C4-2B (cell line): Measurements from ENCODE around the gene CDRT4.
"Not testable (repeated sequence)": the region's sequence is repeated elsewhere in the genome, so short reads cannot be mapped to it uniquely, and the experiment has no call there.

ENCODE experiments used
- H3K27ac ChIP-seq: fragments of 450-650 bp; 2 replicates; pipeline ENCODE4 v1.5.1; 2017
- ZFX ChIP-seq: fragments of 450-650 bp; IDR thresholded peaks from 2 replicates; pipeline ENCODE4 v1.6.1; 2017
- TF ChIP-seq, protein P1 (sequence below): fragments of 450-650 bp; conservative IDR thresholded peaks from 2 replicates; pipeline ENCODE4 v1.5.1; 2017; ENCODE audit warnings: mild to moderate bottlenecking

CDRT4 gene

DNA sequence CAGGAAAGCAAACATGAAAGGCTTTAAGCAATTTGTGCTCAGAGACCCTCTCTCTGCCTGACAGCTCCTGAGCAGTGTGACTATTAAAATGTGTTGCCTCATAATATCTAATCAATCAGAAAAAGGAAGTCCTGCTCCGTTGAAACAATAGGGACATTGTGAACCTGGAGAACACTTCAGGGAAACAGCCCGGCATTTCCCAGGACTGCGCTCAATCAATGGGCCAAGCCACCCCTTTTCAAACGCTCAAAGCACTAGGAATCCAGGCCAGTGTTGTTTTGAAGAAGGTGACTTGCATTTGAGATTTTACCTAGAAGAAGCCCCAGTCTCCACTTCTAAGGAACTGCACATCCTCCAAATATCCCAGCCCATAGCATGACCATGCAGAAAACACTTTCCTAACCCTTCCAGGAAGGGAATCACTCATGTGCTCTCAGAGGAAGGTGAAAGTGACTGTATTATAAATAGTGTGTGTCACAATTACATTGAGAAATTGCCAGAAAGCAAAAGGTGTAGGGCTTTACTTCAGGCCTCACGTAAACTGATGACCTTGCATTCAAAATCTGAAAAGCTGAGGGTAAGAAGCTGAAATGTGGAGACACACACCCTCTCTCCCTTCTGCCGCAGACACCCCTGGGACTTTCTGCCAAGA, 19.4 kb downstream of the CDRT4 start:
- TF ChIP-seq, protein P1, sequence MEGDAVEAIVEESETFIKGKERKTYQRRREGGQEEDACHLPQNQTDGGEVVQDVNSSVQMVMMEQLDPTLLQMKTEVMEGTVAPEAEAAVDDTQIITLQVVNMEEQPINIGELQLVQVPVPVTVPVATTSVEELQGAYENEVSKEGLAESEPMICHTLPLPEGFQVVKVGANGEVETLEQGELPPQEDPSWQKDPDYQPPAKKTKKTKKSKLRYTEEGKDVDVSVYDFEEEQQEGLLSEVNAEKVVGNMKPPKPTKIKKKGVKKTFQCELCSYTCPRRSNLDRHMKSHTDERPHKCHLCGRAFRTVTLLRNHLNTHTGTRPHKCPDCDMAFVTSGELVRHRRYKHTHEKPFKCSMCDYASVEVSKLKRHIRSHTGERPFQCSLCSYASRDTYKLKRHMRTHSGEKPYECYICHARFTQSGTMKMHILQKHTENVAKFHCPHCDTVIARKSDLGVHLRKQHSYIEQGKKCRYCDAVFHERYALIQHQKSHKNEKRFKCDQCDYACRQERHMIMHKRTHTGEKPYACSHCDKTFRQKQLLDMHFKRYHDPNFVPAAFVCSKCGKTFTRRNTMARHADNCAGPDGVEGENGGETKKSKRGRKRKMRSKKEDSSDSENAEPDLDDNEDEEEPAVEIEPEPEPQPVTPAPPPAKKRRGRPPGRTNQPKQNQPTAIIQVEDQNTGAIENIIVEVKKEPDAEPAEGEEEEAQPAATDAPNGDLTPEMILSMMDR = no peak
- no peak overlapping the region for H3K27ac ChIP-seq

DNA sequence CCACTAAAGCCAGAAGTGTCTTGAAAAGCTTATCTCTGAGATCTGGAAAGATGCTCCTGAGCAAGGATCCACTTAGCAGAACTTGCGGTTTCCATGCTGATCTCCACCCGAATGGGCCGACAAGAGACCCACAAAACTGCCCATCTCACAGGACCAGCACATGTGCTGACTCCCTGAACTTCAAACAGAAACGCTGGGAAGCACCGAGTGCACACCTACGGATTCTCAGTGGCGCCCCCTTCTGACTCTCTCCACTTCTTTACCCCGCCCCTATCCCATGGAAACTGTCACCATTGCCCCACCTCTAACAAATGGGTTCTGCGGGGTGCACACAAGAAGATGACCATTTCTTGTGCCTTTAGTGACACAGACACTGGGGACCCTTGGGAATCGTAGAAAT, 21.4 kb downstream of the CDRT4 start:
- no peak for TF ChIP-seq ZFX
- TF ChIP-seq, protein P1 = peak; percentile 18
- no peak overlapping the region for H3K27ac ChIP-seq

DNA sequence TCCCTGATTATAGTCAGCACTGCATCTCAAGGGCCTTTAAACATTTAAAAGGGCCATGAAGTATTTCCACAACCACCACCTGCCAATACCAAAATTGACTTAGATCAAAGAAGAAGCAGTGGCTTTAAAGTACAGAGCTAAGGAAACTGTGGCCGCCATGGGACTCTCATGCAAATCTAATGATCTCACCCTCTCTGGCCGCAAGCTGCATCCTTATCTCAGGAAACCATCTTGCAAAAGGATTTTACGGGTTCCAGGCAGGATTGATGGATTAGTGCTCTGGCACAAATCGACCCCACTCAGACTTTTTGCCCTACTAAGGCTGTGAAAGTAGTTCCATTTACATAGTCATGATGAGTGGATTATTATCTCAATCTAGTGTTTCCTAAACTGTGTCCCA, 22.6 kb downstream of the CDRT4 start:
- no peak overlapping the region for H3K27ac ChIP-seq
- no peak for TF ChIP-seq ZFX
- TF ChIP-seq, protein P1 = no peak

DNA sequence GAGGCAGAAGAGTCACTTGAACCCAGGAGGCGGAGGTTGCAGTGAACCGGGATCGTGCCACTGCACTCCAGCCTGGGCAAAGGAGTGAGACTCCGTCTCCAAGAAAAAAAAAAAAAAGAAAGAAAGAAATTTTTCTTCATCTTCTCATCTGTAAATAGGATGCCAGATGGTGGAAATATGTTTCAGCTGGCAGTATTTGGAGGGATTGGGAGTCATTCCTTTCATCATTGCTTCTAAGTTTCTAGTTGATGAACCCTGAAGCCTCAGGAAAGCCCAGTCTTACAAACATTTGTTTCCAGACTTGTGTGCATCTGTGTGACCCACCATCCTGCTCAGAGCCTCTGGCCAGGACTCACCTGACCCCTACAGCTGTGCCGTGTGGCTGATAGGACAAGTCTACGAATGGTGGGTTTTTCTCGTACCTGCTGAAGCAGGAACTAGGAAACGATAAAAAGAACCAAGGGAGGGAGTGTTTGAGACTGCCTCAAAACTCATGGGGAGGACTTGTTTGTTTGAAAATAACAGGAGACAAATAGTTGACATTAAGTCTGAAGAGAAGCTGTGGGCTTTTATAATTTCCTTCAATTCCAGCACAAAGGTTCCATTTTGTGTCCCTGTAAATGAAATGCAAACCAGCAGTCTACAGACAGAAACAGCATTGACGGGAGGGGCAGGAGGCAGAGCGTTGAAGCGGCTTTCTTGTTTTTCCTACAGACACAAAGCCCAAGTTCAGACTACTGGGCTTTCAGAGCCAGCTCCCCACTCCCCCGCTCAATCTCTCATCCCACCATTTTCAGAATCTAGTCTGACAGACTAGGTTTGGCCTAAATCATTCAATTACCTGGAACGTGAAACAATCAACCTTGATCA, 24.9 kb downstream of the CDRT4 start:
- no peak for TF ChIP-seq ZFX
- TF ChIP-seq, protein P1 = no peak
- no peak overlapping the region for H3K27ac ChIP-seq

DNA sequence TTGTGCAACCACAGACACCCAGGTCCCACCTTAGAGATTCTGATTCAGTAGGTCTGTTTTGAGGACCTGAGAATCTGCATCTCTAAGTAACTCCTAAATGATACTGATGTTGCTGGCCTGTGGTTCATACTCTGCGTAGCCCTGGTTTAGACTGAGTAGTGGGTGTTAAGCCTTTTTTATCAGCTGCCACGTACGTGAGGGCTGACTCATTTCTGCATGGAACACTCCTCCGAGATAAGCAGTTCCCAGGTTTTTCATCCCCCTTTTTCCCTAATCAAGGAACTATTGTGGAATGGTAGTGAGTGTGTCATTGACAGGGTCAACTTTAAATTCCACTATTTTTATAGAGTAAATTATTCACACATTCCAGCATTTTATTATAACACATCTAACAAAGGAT, 26.1 kb downstream of the CDRT4 start:
- no peak overlapping the region for H3K27ac ChIP-seq
- TF ChIP-seq ZFX = no peak
- TF ChIP-seq, protein P1 = no peak

DNA sequence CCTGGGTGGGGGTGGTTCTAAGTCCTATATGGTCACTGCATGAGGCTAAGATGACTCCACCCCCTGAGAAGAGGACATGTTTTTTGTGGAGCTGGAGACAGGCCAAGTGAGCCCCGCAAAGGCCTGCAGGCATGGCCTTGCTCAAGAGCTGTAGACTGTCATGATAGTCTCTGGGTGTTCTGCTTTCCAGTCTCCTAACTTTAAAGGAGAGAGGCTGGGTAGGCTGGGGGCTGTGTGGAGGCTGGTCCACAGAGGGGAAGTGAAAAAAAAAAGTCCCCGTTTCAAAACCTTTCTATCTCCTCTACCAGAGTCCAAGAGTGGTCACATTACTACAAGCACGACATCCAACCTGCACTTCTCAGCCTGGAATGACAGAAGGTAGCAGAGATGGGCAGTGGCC, 27.1 kb downstream of the CDRT4 start:
- TF ChIP-seq ZFX = no peak
- TF ChIP-seq, protein P1 = no peak
- no peak overlapping the region for H3K27ac ChIP-seq

DNA sequence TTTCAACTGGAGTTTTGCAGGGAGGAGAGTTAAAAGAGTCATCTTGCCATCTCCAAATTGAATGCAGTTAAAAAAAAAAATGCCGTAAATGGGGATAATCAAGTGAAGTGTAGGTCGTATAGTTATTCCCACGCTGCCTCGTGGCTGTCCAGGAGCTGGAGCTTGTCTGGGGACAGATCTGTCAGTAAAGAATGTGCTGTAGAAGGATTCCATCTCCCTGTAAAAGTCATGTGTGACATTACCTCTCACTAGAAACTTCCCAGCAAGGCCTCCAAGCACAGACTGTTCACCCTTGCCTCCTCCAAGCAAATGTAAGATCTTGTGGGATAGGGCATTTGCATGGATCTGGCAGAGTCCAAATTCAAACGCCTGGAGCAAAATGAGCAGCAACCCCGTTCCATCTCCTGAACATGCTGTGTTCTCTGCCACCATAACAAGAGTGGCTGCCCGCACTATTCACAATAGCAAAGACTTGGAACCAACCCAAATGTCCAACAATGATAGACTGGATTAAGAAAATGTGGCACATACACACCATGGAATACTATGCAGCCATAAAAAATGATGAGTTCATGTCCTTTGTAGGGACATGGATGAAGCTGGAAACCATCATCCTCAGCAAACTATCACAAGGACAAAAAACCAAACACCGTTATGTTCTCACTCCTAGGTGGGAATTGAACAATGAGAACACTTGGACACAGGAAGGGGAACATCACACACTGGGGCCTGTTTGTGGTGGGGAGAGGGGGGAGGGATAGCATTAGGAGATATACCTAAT, 28.0 kb downstream of the CDRT4 start:
- not testable (repeated sequence) for H3K27ac ChIP-seq
